ENCODE measurements around the gene DCAF5. TPM values are rescaled to one million over a fixed set of nuclear protein-coding genes. Genes with fewer than 3 reads are reported as not detected.
"Not testable (repeated sequence)": the region's sequence is repeated elsewhere in the genome, so short reads cannot be mapped to it uniquely, and the experiment has no call there.

The DCAF5 gene
- total RNA-seq, 2 experiments from 2014 or later: 39.9 to 45.4 TPM

DNA sequence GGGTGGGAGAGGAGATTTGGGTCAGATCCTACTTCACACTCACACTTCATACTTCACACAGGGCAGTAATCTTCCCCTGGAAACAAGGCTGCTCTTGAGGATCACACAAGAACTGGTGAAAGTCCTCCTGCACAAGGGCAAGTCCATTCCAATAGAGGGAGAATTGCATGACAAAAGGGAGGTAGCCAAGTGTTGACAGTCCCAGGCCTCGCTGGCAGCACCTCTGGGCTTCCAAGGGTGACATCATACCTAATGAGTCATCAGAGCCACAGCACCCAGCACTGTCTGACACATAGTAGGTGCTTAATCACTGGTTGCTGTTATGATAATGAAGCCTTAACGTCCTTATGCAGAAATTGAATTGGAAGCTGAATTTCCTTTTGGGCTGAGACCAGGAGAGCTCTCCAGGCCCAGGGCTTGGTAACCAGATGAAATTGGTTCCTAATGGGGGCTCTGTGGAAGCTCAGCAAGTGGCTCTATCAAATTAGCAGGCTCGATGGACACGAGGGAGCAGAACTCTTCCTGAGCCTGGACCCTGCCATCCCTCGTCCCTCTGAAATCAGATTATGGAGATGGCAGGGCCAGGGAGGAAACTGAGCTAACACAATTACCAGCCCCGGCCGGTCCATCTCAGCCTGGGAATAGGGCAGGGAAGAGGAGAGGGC is 115.0 kb downstream of the DCAF5 start:
- Mint-ChIP-seq H3K9me3 (ENCODE audit: low read depth) (no peaks in the 10 kb centered on the region), H3K4me3 (no peak overlapping the region)

DNA sequence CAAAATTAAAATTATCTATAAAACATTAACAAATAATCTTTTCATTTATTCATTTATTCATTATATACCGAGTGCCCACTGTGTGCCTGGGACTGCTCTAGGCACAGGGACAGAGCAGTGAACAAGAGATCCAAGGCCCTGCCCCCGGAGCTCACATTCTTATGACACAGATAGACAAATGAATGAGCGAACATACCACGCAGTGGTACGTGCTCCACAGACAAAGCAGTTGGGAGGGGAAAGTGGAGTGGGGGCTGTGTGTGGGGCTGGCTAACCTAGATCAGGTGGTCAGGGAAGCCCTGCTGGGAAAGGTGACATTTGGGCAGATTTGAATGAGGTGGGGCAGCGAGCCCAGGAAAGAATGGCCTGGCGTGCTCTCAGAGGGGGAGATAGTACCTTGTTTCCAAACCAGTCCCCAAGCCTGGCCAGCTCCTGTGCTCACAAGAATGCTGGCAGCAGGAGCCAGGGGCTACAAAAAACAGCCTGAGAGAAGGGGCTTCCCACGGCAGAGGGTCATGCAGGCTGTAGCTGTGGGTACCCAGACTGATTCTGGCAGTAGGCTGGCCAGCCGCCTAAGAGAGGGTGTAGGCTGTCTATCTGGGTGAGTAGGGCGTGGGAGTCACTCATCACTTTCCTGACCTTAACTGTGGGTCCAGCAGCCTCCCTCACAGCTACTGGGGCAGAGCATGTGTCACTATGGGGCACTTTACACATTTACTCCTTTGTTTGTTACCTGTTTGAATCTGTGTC is 116.0 kb downstream of the DCAF5 start:
- H3K36me3 Mint-ChIP-seq: no peaks in the 10 kb centered on the region
- no peak for DNase-seq
- no peak for ATAC-seq
- H3K27ac Mint-ChIP-seq: no peak overlapping the region
- peaks cover 7% of the 10 kb centered on the region for H3K4me1 Mint-ChIP-seq
- peaks cover 52% of the 10 kb centered on the region for H3K27me3 Mint-ChIP-seq
- no peak overlapping the region for H3K4me3 Mint-ChIP-seq
- H3K9me3 Mint-ChIP-seq (ENCODE audit: low read depth): no peaks in the 10 kb centered on the region
- CTCF ChIA-PET: no interaction called here

More for the DNA sequence above, 115.0 kb downstream of the DCAF5 start:
- CTCF ChIA-PET: interaction anchor here (1.3 kb wide), 1 partner anchor 127 kb away, joined by 3 read pairs; no protein-coding TSS in a partner anchor
- DNase-seq: no peak
- no peak overlapping the region for H3K27ac Mint-ChIP-seq
- H3K36me3 Mint-ChIP-seq: no peaks in the 10 kb centered on the region
- peaks cover 7% of the 10 kb centered on the region for H3K4me1 Mint-ChIP-seq
- peaks cover 59% of the 10 kb centered on the region for H3K27me3 Mint-ChIP-seq
- no peak for ATAC-seq

DNA sequence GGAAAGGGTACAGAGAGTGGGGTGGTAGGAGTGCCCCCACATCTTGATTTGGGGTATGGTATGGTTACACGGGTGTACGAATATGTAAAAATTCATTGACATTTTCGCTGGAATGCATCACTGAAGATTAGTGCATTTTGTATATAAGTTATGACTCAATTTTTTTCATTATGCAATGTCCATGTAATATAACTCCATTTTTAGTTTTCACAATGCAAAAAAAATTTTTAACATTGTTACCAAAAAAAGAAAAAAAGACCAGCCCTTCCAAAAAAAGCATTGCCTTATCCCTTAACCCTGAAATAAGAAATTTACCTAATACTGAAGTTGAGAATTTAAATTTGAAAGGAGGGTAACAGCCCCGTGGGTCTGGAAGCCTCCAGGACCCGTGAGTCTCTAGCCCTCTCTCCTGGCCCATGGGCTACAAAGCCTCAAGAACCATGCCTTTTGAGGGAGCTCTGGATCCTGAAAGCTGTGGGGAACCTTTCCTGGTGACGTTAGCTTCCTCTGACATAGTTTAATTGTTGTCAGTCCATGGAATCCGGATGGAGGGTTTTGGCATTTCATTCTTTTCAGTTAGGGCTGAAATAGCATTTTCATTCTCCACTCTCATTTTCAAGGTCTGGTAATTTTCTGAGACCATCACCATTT is 118.2 kb downstream of the DCAF5 start:
- Mint-ChIP-seq H3K4me3 (no peak overlapping the region), H3K27me3 (peaks cover 40% of the 10 kb centered on the region), H3K36me3 (no peaks in the 10 kb centered on the region), H3K27ac (no peak overlapping the region), H3K4me1 (peaks cover 7% of the 10 kb centered on the region), H3K9me3 (ENCODE audit: low read depth) (no peaks in the 10 kb centered on the region)
- ATAC-seq (no peak), DNase-seq (no peak)
- CTCF ChIA-PET: interaction anchor here (1.4 kb wide), 1 partner anchor 11 kb away, joined by 3 read pairs; no protein-coding TSS in a partner anchor

DNA sequence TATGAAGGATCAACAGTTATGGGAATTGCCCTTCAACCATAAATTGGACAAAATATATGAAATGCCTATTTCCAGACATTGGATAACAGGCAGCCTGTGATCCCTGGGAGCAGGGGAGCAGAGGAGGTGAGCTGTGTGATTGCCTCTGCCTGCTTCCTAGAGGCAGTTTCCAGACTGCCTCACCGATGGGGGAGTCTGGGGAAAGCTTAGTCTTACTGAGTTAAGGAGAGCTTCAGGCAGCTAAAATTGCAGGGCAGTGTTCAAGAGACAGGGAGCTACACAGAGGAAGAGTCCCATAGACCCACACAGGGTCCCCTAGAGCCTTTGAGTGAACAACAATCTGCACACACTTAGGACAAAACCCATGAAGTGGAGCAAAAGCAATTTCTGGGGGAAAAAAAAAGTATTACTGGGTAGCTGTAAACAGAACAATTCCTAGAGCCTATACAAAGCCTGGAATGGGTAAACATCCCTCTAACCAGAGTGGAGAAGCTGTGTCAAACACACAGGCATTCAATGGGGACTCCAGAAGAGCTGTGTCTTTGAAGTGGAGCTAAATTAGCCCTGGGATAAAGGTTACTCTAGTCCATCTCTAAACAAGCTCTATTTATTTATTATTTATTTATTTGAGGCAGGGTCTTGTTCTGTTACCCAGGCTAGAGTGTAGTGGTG is 125.5 kb downstream of the DCAF5 start:
- peaks cover 33% of the 10 kb centered on the region for H3K27me3 Mint-ChIP-seq
- H3K36me3 Mint-ChIP-seq: no peaks in the 10 kb centered on the region
- DNase-seq (no peak), ATAC-seq (no peak)
- H3K9me3 Mint-ChIP-seq (ENCODE audit: low read depth): no peaks in the 10 kb centered on the region
- CTCF ChIA-PET: interaction anchor here (0.9 kb wide), 1 partner anchor 21 kb away, joined by 3 read pairs; no protein-coding TSS in a partner anchor
- H3K4me1 Mint-ChIP-seq: no peaks in the 10 kb centered on the region
- no peak overlapping the region for H3K27ac Mint-ChIP-seq
- H3K4me3 Mint-ChIP-seq: no peak overlapping the region

DNA sequence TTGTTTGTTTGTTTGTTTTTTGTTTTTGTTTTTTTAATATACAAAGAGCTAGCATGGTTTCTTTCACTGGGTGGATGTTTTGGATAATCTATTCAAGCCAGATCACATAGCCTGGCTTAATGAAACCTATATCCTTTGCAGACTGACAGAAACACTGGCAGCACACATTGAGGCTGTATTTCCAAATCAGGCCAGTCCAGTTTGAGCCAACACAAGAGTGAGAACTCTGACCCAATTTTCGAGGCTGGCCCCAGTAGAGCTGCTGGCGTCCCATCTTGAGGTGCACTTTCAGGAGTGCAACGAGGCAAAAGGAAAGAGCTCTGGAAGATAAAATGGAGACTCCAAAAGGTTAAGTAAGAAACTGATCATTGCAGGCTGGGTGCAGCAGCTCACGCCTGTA is 129.9 kb downstream of the DCAF5 start:
- Mint-ChIP-seq H3K27ac (no peak overlapping the region), H3K4me1 (no peaks in the 10 kb centered on the region), H3K9me3 (ENCODE audit: low read depth) (no peaks in the 10 kb centered on the region), H3K4me3 (no peak overlapping the region), H3K36me3 (no peaks in the 10 kb centered on the region), H3K27me3 (peaks cover 28% of the 10 kb centered on the region)
- DNase-seq (no peak), ATAC-seq (no peak)
- CTCF ChIA-PET: no interaction called here

DNA sequence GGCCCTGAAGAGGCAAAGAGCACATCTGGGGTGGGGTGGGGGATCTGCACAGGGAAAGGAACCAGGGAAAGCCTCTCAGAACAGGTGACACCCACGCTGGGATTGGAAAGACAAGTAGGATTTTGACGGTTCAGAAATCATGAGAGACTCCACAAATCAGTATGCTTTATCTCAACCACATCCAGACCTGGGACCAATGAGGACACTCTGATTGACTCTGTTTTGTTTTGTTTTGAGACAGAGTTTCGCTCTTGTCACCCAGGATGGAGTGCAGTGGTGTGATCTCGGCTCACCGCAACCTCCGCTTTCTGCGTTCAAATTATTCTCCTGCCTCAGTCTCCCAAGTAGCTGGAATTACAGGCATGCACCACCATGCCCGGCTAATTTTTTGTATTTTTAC is 130.8 kb downstream of the DCAF5 start:
- H3K4me1 Mint-ChIP-seq; H3K9me3 Mint-ChIP-seq (ENCODE audit: low read depth); ATAC-seq; H3K36me3 Mint-ChIP-seq; CTCF ChIA-PET; H3K4me3 Mint-ChIP-seq; DNase-seq; H3K27ac Mint-ChIP-seq: not testable (repeated sequence)
- H3K27me3 Mint-ChIP-seq: peaks cover 24% of the 10 kb centered on the region

DNA sequence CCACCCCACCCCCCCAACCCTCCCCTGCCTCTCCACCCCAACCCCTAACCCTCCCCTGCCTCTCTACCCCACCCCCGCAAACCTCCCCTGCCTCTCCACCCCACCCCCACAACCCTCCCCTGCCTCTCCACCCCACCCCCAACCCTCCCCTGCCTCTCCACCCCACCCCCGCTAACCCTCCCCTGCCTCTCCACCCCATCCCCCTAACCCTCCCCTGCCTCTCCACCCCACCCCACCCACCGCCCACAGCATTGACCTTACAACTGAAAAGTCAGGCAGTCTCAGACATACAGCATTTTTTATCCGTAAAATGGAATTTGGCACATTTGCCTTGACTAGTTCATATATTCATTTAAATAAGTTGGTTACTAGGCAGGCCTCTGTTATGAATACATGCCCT is 135.2 kb downstream of the DCAF5 start:
- no peak overlapping the region for H3K4me3 Mint-ChIP-seq
- H3K27me3 Mint-ChIP-seq: peaks cover 9% of the 10 kb centered on the region

DNA sequence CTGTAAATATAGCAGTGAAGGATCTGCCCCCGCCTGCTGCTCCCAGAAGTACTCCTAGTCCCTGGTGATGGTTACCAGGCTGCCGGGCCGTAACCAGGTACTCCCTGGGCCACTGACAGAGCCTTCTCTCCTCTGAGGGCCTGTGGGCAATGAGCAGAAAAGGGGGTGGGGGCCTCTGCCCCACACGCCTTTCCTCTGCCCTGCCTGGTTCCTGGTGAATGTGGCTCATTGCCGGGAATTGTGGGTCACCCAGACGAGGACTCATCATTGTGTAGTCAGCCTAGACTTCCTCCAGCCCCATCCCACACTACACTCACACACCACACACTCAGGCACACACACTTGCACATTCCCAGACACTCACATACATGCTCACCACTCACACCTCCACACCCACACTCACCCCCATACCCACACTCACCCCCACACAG is 138.1 kb downstream of the DCAF5 start:
- Mint-ChIP-seq H3K27ac (no peak overlapping the region), H3K9me3 (ENCODE audit: low read depth) (no peaks in the 10 kb centered on the region), H3K4me1 (peaks cover 7% of the 10 kb centered on the region), H3K36me3 (no peaks in the 10 kb centered on the region), H3K4me3 (no peak overlapping the region), H3K27me3 (peaks cover 9% of the 10 kb centered on the region)
- no peak for DNase-seq
- CTCF ChIA-PET: no interaction called here
- ATAC-seq: no peak

More for the DNA sequence above, 135.2 kb downstream of the DCAF5 start:
- CTCF ChIA-PET: no interaction called here
- Mint-ChIP-seq H3K4me1 (no peaks in the 10 kb centered on the region), H3K27ac (no peak overlapping the region), H3K9me3 (ENCODE audit: low read depth) (no peaks in the 10 kb centered on the region), H3K36me3 (no peaks in the 10 kb centered on the region)
- no peak for DNase-seq
- no peak for ATAC-seq

DNA sequence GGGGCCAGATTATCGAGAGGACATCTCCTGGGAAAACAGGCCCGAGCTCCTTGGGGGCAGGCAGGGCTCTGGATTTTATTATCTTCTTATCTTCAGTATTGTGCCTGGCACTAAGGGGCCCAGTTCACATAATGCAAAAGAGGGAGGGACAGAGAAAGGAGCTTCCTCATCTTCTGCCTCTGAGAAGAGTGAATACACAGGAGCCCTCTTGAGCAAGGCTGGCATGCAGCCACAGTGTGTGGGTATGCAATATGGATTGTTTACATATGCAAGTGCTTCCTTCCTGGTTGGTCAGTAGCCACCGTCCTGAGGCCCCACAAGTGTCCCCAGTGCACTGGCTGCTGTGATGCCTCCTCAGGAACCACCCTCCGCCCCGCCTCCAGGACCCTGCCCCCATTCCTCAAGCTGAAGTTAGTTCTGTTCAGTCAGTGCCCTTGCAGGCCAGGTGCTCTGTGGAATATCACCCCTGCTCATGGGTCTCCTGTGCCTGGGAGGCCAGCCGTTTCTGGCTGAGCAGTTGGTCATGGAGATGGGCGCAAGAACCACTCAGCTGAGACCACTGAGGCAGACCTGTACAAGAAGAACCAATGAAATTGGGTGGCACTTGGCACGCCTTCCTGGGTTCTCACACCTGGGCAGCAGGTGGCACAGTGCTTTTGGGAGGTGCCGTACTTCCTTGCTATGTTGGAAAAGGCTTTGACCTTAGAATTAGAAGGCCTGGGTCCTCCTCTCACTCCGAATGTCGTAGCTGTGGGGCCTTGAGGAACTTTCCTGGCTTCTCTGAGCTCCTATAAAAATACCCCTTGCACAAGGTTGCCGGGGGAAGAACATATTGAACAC is 138.8 kb downstream of the DCAF5 start:
- ATAC-seq: no peak
- CTCF ChIA-PET: no interaction called here
- no peaks in the 10 kb centered on the region for H3K36me3 Mint-ChIP-seq
- peaks cover 8% of the 10 kb centered on the region for H3K27me3 Mint-ChIP-seq
- H3K4me1 Mint-ChIP-seq: peaks cover 7% of the 10 kb centered on the region
- H3K4me3 Mint-ChIP-seq: no peak overlapping the region
- no peak for DNase-seq
- no peaks in the 10 kb centered on the region for H3K9me3 Mint-ChIP-seq (ENCODE audit: low read depth)
- H3K27ac Mint-ChIP-seq: no peak overlapping the region

DNA sequence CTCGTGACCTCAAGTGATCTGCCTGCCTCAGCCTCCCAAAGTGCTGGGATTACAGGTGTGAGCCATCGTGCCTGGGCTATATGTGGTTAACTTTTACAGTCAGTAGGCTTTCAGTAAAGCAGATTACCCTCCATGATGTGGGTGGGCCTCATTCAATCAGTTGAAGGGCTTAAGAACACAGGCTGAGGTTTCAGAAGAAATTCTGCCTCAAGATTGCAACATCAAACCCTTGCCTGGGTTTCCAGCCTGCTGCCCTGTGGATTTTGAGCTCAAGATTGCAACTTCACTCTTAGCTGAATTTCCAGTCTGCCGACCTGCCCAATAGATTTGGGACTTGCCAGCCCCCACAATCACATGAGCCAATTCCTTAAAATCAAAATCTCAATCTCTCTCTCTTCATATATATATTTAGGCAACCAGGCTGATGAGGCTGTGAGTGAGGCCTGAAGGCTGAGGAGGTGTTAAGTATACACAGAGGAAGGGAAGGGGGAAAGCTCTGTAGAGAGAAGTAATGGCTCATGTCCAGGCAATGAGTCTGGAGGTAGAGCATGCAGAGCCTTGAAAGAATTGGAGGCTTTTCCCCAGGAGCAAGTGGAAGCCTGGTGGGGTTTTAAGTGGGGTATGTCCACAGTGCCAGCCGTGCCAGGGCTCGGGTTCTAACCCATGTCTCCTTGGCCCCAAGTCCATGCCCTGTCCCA is 140.5 kb downstream of the DCAF5 start:
- peaks cover 7% of the 10 kb centered on the region for H3K4me1 Mint-ChIP-seq
- no peak overlapping the region for H3K27ac Mint-ChIP-seq
- no peak for ATAC-seq

DNA sequence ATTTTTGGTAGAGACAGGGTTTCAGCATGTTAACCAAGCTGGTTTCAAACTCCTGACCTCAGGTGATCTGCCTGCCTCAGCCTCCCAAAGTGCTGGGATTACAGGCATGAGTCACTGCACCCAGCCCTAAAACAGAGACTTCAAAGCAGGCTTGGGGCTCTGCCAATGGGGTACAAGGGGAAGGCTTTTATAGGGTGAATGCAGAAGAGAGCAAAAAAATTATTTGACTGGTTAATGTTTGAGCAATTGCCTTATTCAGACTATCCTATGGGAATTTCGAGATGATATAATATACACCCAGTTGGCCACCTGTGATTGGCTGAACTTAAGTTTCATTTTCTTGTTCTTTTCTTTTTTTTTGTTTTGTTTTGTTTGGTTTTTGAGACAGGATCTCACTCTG is 142.3 kb downstream of the DCAF5 start:
- H3K4me3 Mint-ChIP-seq: no peak overlapping the region
- H3K36me3 Mint-ChIP-seq: no peaks in the 10 kb centered on the region
- no peaks in the 10 kb centered on the region for H3K27me3 Mint-ChIP-seq
- no peak overlapping the region for H3K27ac Mint-ChIP-seq
- no peak for ATAC-seq
- DNase-seq: no peak
- H3K9me3 Mint-ChIP-seq (ENCODE audit: low read depth): no peaks in the 10 kb centered on the region
- CTCF ChIA-PET: no interaction called here
- H3K4me1 Mint-ChIP-seq: peaks cover 7% of the 10 kb centered on the region

More for the DNA sequence above, 140.5 kb downstream of the DCAF5 start:
- DNase-seq: no peak
- no peak overlapping the region for H3K4me3 Mint-ChIP-seq
- no peaks in the 10 kb centered on the region for H3K9me3 Mint-ChIP-seq (ENCODE audit: low read depth)
- H3K27me3 Mint-ChIP-seq: peaks cover 2% of the 10 kb centered on the region
- CTCF ChIA-PET: interaction anchor here (0.6 to 1.9 kb wide), 4 partner anchors 30 to 248 kb away, joined by 3 to 4 read pairs (median 4); no protein-coding TSS in a partner anchor
- no peaks in the 10 kb centered on the region for H3K36me3 Mint-ChIP-seq

DNA sequence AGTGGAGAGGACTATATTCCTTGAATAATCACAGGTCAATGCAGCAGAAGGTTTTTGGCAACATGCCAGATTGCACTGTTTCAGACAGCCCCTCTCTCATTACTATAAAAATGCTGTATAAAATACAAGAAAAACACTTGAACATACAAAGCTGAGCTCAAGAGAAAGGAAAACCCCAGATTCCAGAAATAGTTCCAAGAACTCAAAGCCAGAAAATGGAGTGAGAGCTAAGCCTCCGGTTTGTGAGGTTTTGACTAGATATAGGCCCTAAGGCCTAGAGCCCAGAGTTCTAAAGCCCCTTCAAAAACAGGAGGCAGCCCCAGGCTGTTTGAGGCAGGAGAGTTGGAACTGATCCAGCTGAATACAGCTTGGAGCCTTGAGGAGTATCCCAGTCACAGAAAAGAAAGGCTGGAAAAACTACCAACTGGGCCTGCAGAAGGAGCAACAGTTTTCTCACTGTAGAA is 144.5 kb downstream of the DCAF5 start:
- ATAC-seq (no peak), DNase-seq (no peak)
- Mint-ChIP-seq H3K36me3 (no peaks in the 10 kb centered on the region), H3K27ac (no peak overlapping the region), H3K4me3 (no peak overlapping the region), H3K9me3 (ENCODE audit: low read depth) (no peaks in the 10 kb centered on the region), H3K27me3 (peaks cover 4% of the 10 kb centered on the region), H3K4me1 (peaks cover 7% of the 10 kb centered on the region)
- CTCF ChIA-PET: interaction anchor here (0.9 kb wide), 1 partner anchor 53 kb away, joined by 3 read pairs; no protein-coding TSS in a partner anchor

All from activated CD8-positive, alpha-beta memory T cell treated with anti-CD3 and anti-CD28 coated beads, Interleukin-2, amount 10 ng/mL, durations not matched to agents 7 days and 5 days (primary cell).